SK-N-SH treated with all-trans-retinoic acid at 6 μM for 48 hours (cell line): ENCODE measurements around the gene STX5.

ENCODE experiments used
- ATAC-seq: fragments of 200-7000 bp; cut with Tn5 transposase; 3 replicates; pipeline ENCODE4 v1.9.1; 2020; ENCODE audit warnings: mild to moderate bottlenecking, moderate library complexity
- ARNTL ChIP-seq: fragments of 450-650 bp; formaldehyde crosslinking; IDR thresholded peaks from 2 replicates; pipeline ENCODE4 v1.5.0; 2020; ENCODE audit warnings: low read depth, mild to moderate bottlenecking, moderate library complexity, borderline replicate concordance
- BACH2 ChIP-seq: fragments of 250-450 bp; sonication (Bioruptor Pico); IDR thresholded peaks from 2 replicates; pipeline ENCODE4 v1.9.0; 2021; ENCODE audit warnings: mild to moderate bottlenecking, borderline replicate concordance
- CREB5 ChIP-seq: fragments of 250-450 bp; sonication (Bioruptor Pico); IDR thresholded peaks from 2 replicates; pipeline ENCODE4 v1.5.1; 2020; ENCODE audit warnings: low read depth, mild to moderate bottlenecking, moderate library complexity
- CSDC2 ChIP-seq: fragments of 250-450 bp; sonication (Bioruptor Pico); IDR thresholded peaks from 2 replicates; pipeline ENCODE4 v1.5.0; 2020; ENCODE audit warnings: mild to moderate bottlenecking, moderate library complexity
- CSRNP3 ChIP-seq: fragments of 250-450 bp; sonication (Bioruptor Pico); IDR thresholded peaks from 2 replicates; pipeline ENCODE4 v1.5.1; 2021; ENCODE audit warnings: mild to moderate bottlenecking, moderate library complexity
- ESRRG ChIP-seq: fragments of 250-450 bp; sonication (Bioruptor Pico); IDR thresholded peaks from 2 replicates; pipeline ENCODE4 v1.6.1; 2021; ENCODE audit warnings: mild to moderate bottlenecking
- GLIS3 ChIP-seq: fragments of 250-450 bp; sonication (Bioruptor Pico); IDR thresholded peaks from 2 replicates; pipeline ENCODE4 v1.5.0; 2020; ENCODE audit warnings: mild to moderate bottlenecking, moderate library complexity
- ISL1 ChIP-seq: fragments of 250-450 bp; sonication (Bioruptor Pico); IDR thresholded peaks from 2 replicates; pipeline ENCODE4 v2.1.2; 2022; ENCODE audit warnings: mild to moderate bottlenecking, moderate library complexity
- OSR1 ChIP-seq: fragments of 250-450 bp; sonication (Bioruptor Pico); IDR thresholded peaks from 2 replicates; pipeline ENCODE4 v1.8.0; 2022; ENCODE audit warnings: moderate library complexity, mild to moderate bottlenecking, inconsistent platforms
- PATZ1 ChIP-seq: fragments of 250-450 bp; sonication (Bioruptor Pico); IDR thresholded peaks from 2 replicates; pipeline ENCODE4 v1.8.0; 2020; ENCODE audit warnings: mild to moderate bottlenecking, moderate library complexity, borderline replicate concordance
- POU6F1 ChIP-seq: fragments of 250-450 bp; sonication (Bioruptor Pico); IDR thresholded peaks from 2 replicates; pipeline ENCODE4 v1.8.0; 2021; ENCODE audit warnings: low read depth, mild to moderate bottlenecking, moderate library complexity, borderline replicate concordance
- PPARA ChIP-seq: fragments of 250-450 bp; sonication (Bioruptor Pico); IDR thresholded peaks from 2 replicates; pipeline ENCODE4 v1.5.0; 2020; ENCODE audit warnings: mild to moderate bottlenecking, borderline replicate concordance
- RARB ChIP-seq: fragments of 250-450 bp; sonication (Bioruptor Pico); IDR thresholded peaks from 2 replicates; pipeline ENCODE4 v1.8.0; 2021; ENCODE audit warnings: mild to moderate bottlenecking, moderate library complexity
- SNAI2 ChIP-seq: fragments of 250-450 bp; sonication (Bioruptor Pico); IDR thresholded peaks from 2 replicates; pipeline ENCODE4 v1.5.0; 2020; ENCODE audit warnings: mild to moderate bottlenecking, moderate library complexity
- TCF4 ChIP-seq: fragments of 250-450 bp; sonication (Bioruptor Pico); IDR thresholded peaks from 2 replicates; pipeline ENCODE4 v1.8.0; 2021; ENCODE audit warnings: mild to moderate bottlenecking, moderate library complexity, borderline replicate concordance
- TOX ChIP-seq: fragments of 250-450 bp; sonication (Bioruptor Pico); IDR thresholded peaks from 2 replicates; pipeline ENCODE4 v1.8.0; 2021; ENCODE audit warnings: mild to moderate bottlenecking, moderate library complexity, borderline replicate concordance
- TSHZ2 ChIP-seq: fragments of 250-450 bp; sonication (Bioruptor Pico); IDR thresholded peaks from 2 replicates; pipeline ENCODE4 v1.5.0; 2020; ENCODE audit warnings: mild to moderate bottlenecking, moderate library complexity
- ZC3H10 ChIP-seq: fragments of 250-450 bp; sonication (Bioruptor Pico); IDR thresholded peaks from 2 replicates; pipeline ENCODE4 v1.5.1; 2021; ENCODE audit warnings: mild to moderate bottlenecking, moderate library complexity
- ZFP3 ChIP-seq: fragments of 250-450 bp; sonication (Bioruptor Pico); IDR thresholded peaks from 2 replicates; pipeline ENCODE4 v1.5.0; 2020; ENCODE audit warnings: mild to moderate bottlenecking, moderate library complexity
- ZFP30 ChIP-seq: fragments of 450-650 bp; formaldehyde crosslinking; IDR thresholded peaks from 2 replicates; pipeline ENCODE4 v1.5.0; 2022; ENCODE audit warnings: mild to moderate bottlenecking, moderate library complexity
- ZNF565 ChIP-seq: fragments of 450-650 bp; formaldehyde crosslinking; conservative IDR thresholded peaks from 2 replicates; pipeline ENCODE4 v1.5.0; 2020; ENCODE audit warnings: low read depth, mild to moderate bottlenecking, moderate library complexity
- ZNF70 ChIP-seq: fragments of 450-650 bp; formaldehyde crosslinking; IDR thresholded peaks from 2 replicates; pipeline ENCODE4 v1.5.0; 2020; ENCODE audit warnings: mild to moderate bottlenecking, moderate library complexity
- ZNF8 ChIP-seq: fragments of 450-650 bp; formaldehyde crosslinking; IDR thresholded peaks from 2 replicates; pipeline ENCODE4 v1.5.0; 2020; ENCODE audit warnings: mild to moderate bottlenecking, moderate library complexity

The STX5 gene

GRCh38 chr11:62841361-62842170 is 9.7 kb upstream of the STX5 start (continued):
- TF ChIP-seq CSDC2 (peak; percentile 96; the same call in 1 of the 2 replicates), TCF4 (peak; percentile 96), PPARA (CRISPR knock-in tag) (peak; percentile 99), ZNF70 (CRISPR knock-in tag) (peak; percentile 96), ARNTL (CRISPR knock-in tag) (peak; percentile 98), ESRRG (CRISPR knock-in tag) (peak; percentile 100), PATZ1 (CRISPR knock-in tag) (peak; percentile 100), RARB (CRISPR knock-in tag) (peak; percentile 100), GLIS3 (peak; percentile 100), ISL1 (CRISPR knock-in tag) (peak; percentile 63; the same call in 1 of the 2 replicates), ZFP30 (CRISPR knock-in tag) (peak; percentile 95), TOX (peak; percentile 100), BACH2 (CRISPR knock-in tag) (peak; percentile 44; the same call in 1 of the 2 replicates), OSR1 (CRISPR knock-in tag) (no peak)

- ATAC-seq = peak; percentile 8
Observed at GRCh38 chr11:62840721-62841360, 9.0 kb upstream of the STX5 start.

- no peak for TF ChIP-seq TSHZ2 (CRISPR knock-in tag)
- 0 out of 2 replicates have a peak, but pooled peaks have one; percentile 9 for TF ChIP-seq RARB (CRISPR knock-in tag)
- TF ChIP-seq PATZ1 (CRISPR knock-in tag) = no peak
- no peak for TF ChIP-seq ZNF565 (CRISPR knock-in tag)
- peak; percentile 77 for TF ChIP-seq TCF4
- TF ChIP-seq POU6F1 = no peak
- no peak for TF ChIP-seq TOX
- TF ChIP-seq SNAI2 (CRISPR knock-in tag) = no peak
- no peak for TF ChIP-seq ZFP3
- no peak for TF ChIP-seq GLIS3
- TF ChIP-seq ZNF8 (CRISPR knock-in tag) = no peak
- TF ChIP-seq CSDC2 = no peak
- TF ChIP-seq CSRNP3 (CRISPR knock-in tag) = peak; percentile 7; the same call in 1 of the 2 replicates
- TF ChIP-seq ZNF70 (CRISPR knock-in tag) = no peak
- no peak for TF ChIP-seq BACH2 (CRISPR knock-in tag)
- TF ChIP-seq ARNTL (CRISPR knock-in tag) = no peak
- no peak for TF ChIP-seq PPARA (CRISPR knock-in tag)
- TF ChIP-seq ZC3H10 (CRISPR knock-in tag) = no peak
- no peak for TF ChIP-seq ESRRG (CRISPR knock-in tag)
- no peak for TF ChIP-seq ISL1 (CRISPR knock-in tag)
- TF ChIP-seq OSR1 (CRISPR knock-in tag) = no peak
- no peak for TF ChIP-seq CREB5 (CRISPR knock-in tag)
- peak; percentile 10; the same call in 1 of the 2 replicates for TF ChIP-seq ZFP30 (CRISPR knock-in tag)
- ATAC-seq = peak; percentile 63
Observed at GRCh38 chr11:62839050-62839945, 7.4 kb upstream of the STX5 start, which contains the start of gene WDR74. Gene WDR74 (minus strand): TSS chr11:62839590. CDS start chr11:62839570, 20 bp downstream.
